Astrocyte of the cerebellum (primary cell): ENCODE measurements around the gene ERVH48-1.
"Not testable (repeated sequence)": the region's sequence is repeated elsewhere in the genome, so short reads cannot be mapped to it uniquely, and the experiment has no call there.

Experiments
- DNase-seq: peaks from one replicate; pipeline ENCODE4 v3.0.0-alpha.2; 2011; ENCODE audit warnings: low read depth
- H3K4me3 ChIP-seq: 2 replicates; pipeline ENCODE4 v1.5.1; 2011; ENCODE audit warnings: mild to moderate bottlenecking, low read depth, low read length, moderate library complexity
- in situ Hi-C: cut with HindIII; loops from 2 replicates; pipeline ENCODE4 v1.10.0; 2017; ENCODE audit warnings: low sequenced_read_pairs
- TF ChIP-seq, protein P1 (sequence below): IDR thresholded peaks from 2 replicates; pipeline ENCODE4 v1.5.1; 2012; ENCODE audit warnings: low read length, low read depth, moderate library complexity, mild to moderate bottlenecking; ENCODE audit errors: missing control alignments

ERVH48-1 gene

DNA sequence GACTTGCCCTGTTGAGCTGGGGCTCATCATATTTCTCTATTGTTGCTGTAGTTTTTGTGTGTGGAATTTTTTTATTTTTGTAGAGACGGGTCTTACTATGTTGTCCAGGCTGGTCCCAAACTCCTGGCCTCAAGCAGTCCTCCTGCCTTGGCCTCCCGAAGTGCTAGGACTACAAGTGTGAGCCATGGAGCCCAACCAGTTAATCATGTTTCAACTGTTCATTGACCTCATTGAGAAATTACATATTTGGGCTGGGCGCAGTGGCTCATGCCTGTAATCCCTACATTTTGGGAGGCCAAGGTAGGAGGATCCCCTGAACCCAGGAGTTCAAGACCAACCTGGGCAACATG lies 39.8 kb upstream of the ERVH48-1 start:
- no peak overlapping the region for H3K4me3 ChIP-seq
- no peak for DNase-seq
- TF ChIP-seq, protein P1, sequence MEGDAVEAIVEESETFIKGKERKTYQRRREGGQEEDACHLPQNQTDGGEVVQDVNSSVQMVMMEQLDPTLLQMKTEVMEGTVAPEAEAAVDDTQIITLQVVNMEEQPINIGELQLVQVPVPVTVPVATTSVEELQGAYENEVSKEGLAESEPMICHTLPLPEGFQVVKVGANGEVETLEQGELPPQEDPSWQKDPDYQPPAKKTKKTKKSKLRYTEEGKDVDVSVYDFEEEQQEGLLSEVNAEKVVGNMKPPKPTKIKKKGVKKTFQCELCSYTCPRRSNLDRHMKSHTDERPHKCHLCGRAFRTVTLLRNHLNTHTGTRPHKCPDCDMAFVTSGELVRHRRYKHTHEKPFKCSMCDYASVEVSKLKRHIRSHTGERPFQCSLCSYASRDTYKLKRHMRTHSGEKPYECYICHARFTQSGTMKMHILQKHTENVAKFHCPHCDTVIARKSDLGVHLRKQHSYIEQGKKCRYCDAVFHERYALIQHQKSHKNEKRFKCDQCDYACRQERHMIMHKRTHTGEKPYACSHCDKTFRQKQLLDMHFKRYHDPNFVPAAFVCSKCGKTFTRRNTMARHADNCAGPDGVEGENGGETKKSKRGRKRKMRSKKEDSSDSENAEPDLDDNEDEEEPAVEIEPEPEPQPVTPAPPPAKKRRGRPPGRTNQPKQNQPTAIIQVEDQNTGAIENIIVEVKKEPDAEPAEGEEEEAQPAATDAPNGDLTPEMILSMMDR, result no peak
- in situ Hi-C loops, result no loop called here

DNA sequence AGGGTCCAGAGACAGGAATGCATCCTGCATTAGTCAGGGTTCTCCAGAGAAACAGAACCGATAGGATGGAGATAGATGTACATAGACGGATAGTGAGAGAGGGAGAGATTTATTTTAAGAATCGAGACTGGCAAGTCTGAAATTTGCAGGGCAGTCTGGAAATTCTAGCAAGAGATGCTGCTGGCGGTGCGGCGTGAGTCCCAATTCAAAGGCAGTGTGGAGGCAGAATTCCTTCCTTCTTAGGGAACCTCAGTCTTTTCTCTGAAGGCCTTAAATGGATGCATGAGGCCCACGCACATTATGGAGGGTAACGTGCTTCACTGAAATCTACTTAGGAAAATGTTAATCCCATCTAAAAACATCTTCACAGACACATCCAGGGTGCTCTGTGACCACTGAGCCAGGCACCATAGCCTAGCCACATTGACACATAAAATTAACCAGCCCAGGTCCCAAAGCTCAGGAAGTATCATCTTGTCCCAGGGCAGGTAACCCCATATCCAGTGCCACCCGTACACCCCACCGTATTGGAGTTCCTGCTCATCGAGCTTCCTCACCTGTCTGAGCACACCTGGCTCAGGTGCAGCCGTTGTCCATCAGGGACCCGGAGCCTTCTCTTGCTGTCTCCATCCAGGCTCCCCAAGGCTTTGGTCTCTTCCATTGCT lies 39.2 kb upstream of the ERVH48-1 start:
- in situ Hi-C loops, result no loop called here
- no peak overlapping the region for H3K4me3 ChIP-seq
- no peak for DNase-seq
- TF ChIP-seq, protein P1, result no peak

DNA sequence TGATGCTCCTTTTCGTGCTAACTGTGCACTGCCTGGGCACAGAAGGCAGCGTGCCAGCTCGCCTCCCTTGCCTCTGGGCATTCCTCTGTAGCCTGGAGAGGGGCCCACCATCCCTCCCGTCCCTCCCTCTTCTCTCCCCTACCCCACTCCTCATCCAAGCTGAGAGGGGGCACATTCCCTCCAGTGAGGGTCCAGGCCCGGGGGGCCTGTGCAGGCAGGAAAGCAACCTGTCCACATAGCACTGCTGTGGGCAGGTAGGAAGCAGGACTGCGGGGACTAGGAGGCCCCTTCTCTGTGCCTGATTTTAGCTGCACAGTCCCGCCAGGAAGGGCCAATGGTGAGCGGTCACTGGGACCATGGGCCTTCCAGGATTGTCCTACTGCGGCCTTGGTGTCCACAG lies 38.7 kb upstream of the ERVH48-1 start:
- DNase-seq, result no peak
- H3K4me3 ChIP-seq, result no peak overlapping the region
- TF ChIP-seq, protein P1, result no peak
- in situ Hi-C loops, result no loop called here

DNA sequence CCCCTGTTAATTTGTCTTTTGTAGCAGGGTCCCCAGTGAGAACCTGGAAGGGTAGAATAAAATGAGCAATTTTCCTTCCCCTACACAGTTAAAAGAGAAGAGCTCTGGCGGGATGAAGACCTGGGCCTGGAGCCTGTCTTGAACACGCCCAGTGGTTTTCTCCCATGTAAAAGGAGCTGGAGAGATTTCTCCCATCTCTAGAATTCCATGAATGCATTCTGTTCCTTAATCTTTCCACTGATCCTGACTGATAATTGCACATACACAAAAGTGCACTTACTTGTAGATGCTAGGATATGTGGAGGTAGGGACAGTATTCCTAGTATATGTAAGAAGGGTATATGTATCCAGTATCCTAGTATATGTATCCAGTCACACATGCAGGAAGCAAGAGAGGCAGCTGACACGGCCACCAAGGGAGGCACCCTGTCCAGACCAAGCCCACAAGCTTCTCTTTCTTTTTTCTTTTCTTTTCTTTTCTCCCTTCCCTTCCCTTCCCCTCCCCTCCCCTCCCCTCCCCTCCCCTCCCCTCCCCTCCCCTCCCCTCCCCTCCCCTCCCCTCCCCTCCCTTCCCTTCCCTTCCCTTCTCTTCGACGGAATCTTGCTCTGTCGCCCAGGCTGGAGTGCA lies 37.1 kb upstream of the ERVH48-1 start:
- H3K4me3 ChIP-seq, result no peak overlapping the region
- no peak for DNase-seq
- TF ChIP-seq, protein P1, result no peak
- in situ Hi-C loops, result no loop called here

DNA sequence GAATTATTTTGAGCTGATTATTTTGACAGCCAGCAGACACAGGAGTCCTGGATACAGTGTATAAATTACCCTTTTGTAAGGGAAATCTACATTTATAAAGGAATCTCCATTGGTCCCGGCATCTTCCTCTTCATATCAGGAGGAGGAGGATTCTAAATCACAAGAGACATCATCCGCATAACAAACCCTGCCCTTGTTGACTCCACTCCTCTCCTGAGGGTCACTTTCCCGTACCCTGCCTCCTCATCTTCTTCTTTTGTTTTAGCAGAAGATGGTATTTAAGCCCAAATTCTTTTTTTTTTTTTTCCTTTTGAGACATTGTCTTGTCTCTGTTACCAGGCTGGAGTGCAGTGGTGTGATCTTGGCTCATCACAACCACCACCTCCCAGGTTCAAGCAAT lies 34.3 kb upstream of the ERVH48-1 start:
- in situ Hi-C loops, result no loop called here
- TF ChIP-seq, protein P1, result no peak
- no peak for DNase-seq
- H3K4me3 ChIP-seq, result no peak overlapping the region

DNA sequence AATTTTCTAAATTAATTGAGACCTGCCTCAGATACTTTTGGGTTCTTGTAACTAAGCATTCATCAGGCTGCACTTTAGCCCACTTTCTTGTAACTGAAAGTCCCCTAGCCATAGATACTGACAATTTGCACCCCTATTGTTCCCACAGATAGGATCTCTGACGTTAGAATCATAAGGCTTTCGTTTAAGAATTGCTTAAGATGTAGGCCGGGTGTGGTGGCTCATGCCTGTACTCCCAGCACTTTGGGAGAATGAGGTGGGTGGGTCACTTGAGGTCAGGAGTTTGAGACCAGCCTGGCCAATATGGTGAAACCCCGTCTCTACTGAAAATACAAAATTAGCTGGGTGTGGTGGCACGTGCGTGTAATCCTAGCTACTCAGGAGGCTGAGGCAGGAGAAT lies 32.7 kb upstream of the ERVH48-1 start:
- DNase-seq, in situ Hi-C loops, H3K4me3 ChIP-seq: not testable (repeated sequence)

DNA sequence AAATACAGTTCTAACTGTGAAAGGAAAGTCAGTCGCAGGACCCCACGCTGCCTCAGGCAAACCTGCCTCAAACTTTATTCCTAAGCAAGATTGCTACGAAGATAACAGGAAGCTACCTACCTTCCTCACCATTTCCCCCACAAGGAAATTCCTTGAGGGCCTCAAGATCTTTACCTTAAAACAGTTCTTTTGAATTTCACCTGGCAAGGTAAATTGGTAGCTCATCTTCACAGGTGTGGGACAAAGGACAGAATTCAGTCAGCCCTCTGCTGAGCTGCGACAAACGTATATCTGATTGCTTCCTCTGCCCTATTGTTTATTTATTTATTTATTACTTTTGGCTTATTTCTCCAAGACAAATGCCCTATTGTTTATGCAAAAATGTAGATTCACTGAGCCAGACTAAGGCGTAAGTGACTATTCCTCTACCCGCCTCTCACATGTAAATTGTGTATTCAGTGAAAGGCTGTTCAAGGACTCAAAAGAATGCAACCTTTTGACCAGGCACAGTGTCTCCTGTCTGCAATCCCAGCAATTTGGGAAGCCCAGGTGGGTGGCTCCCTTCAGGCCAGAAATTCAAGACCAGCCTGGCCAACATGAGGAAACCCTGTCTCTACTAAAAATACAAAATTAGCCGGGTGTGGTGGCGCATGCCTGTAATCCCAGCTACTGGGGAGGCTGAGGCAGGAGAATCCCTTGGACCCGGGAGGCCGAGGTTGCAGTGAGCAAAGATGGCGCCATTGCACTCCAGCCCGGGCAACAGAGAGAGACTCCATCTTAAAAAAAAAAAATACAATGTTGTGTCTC lies 31.6 kb upstream of the ERVH48-1 start:
- in situ Hi-C loops, result no loop called here
- TF ChIP-seq, protein P1, result no peak
- H3K4me3 ChIP-seq, result no peak overlapping the region
- no peak for DNase-seq

DNA sequence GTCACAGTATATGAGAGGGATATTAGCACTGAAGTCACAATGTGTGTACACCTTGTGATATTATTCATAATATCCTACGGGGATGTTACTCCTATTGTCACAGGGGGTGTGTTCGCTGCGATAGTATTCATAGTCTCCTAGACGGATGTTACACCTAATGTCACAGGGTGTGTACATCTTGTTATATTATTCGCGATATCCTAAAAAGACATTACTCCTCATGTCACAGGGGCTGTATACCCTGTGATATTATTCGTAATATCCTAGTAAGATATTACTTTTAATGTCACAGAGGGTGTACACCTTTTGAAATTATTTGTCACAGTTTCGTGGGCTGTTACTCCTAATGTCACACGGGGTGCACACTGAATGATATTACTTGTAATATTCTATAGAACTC lies 25.8 kb upstream of the ERVH48-1 start:
- H3K4me3 ChIP-seq, DNase-seq, in situ Hi-C loops: not testable (repeated sequence)

DNA sequence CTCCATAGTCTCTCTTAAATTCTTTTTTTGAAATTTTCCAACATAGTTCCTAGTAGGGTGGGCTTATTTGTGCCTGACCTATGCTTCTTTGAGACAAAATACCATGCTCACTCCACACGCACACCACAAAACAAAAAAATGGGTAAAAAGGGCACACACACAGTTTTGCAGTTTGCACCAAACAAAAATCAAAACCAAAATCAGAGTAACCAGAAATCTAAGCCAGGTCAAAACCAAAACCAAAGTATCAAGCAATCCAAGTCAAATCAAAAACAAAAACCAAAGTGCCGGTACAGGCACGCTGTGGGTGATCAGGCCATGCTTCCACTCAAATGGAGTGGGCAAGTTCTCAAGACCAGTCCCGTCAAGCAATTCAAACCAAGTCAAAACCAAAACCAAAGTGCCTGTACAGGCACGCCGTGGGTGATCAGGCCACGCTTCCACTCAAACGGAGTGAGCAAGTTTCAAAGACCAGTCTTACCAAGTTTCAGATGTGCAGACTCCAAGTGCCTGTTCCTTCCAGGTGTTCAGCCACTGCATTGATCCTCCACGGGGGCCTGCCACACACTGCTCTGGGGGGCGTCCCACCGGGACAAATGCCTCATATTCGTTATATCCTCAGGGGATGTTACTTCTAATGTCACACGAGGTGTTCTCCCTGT lies 23.8 kb upstream of the ERVH48-1 start:
- in situ Hi-C loops, DNase-seq, H3K4me3 ChIP-seq: not testable (repeated sequence)
